CD4-positive, CD25-positive, alpha-beta regulatory T cell (primary cell): ENCODE measurements around the gene RGL4. TPM values are rescaled to one million over a fixed set of nuclear protein-coding genes. Genes with fewer than 3 reads are reported as not detected.

ENCODE experiments used
- ATAC-seq, 2 donors: fragments of 150-1000 bp; cut with Tn5 transposase; one replicate each; pipeline ENCODE4 v1.10.0; 2021; ENCODE audit warnings: low read depth in 2 of 2, moderate number of reproducible peaks in 2 of 2, moderate library complexity in 1 of 2
- DNase-seq, 3 donors: peaks; one replicate each; pipeline versions ENCODE4 v3.0.0 to v3.0.0-alpha.2; 2012 to 2022; ENCODE audit warnings: mixed read lengths in 1 of 3
- H3K27ac ChIP-seq: one replicate; pipeline ENCODE4 v1.7.0; 2013; ENCODE audit warnings: mild to moderate bottlenecking, low read length; ENCODE audit not compliant: insufficient read depth, poor library complexity, severe bottlenecking
- H3K27me3 ChIP-seq: one replicate; pipeline ENCODE4 v1.7.0; 2013; ENCODE audit warnings: low read length; ENCODE audit not compliant: control insufficient read depth, insufficient read depth
- H3K36me3 ChIP-seq: one replicate; pipeline ENCODE4 v1.7.0; 2013; ENCODE audit warnings: mild to moderate bottlenecking, low read length, moderate library complexity; ENCODE audit not compliant: control insufficient read depth, insufficient read depth
- H3K4me1 ChIP-seq: 2 replicates; pipeline ENCODE4 v1.7.0; 2013; ENCODE audit warnings: mild to moderate bottlenecking, low read length; ENCODE audit not compliant: insufficient read depth, control insufficient read depth, poor library complexity, severe bottlenecking
- H3K4me3 ChIP-seq: one replicate; pipeline ENCODE4 v1.7.0; 2013; ENCODE audit warnings: low read depth, mild to moderate bottlenecking, low read length, moderate library complexity
- H3K9me3 ChIP-seq, 2 experiments: 1 replicate in 1 of 2; 2 replicates in 1 of 2; pipeline ENCODE4 v1.7.0; 2013; ENCODE audit warnings: low read length in 2 of 2, mild to moderate bottlenecking in 1 of 2, moderate library complexity in 1 of 2; ENCODE audit not compliant: control insufficient read depth in 2 of 2
- H3K27ac Mint-ChIP-seq, 3 donors: one replicate each; pipeline ENCODE4 v1.8.0; 2020 to 2022; ENCODE audit warnings: mild to moderate bottlenecking in 3 of 3, mixed read lengths in 3 of 3, moderate library complexity in 2 of 3
- H3K27me3 Mint-ChIP-seq: one replicate; pipeline ENCODE4 v1.8.0; 2022; ENCODE audit warnings: mild to moderate bottlenecking, mixed read lengths
- H3K36me3 Mint-ChIP-seq: one replicate; pipeline ENCODE4 v1.8.0; 2020; ENCODE audit warnings: mixed read lengths
- H3K4me1 Mint-ChIP-seq, 4 donors: one replicate each; pipeline ENCODE4 v1.8.0; 2020 to 2022; ENCODE audit warnings: mixed read lengths in 4 of 4, mild to moderate bottlenecking in 1 of 4
- H3K4me3 Mint-ChIP-seq, 4 donors: one replicate each; pipeline ENCODE4 v1.8.0; 2020 to 2022; ENCODE audit warnings: mild to moderate bottlenecking in 4 of 4, mixed read lengths in 4 of 4, moderate library complexity in 3 of 4
- H3K9me3 Mint-ChIP-seq, 7 donors: one replicate each; pipeline ENCODE4 v1.8.0; 2020 to 2022; ENCODE audit warnings: mixed read lengths in 7 of 7, mild to moderate bottlenecking in 3 of 7, moderate library complexity in 2 of 7
- polyA plus RNA-seq, 4 donors: library from polyadenylated mRNA; unstranded; fragments of 300-500 nt; fragmentation: Illumina TruSeq; gene quantifications; one replicate each; pipeline ENCODE4 v1.2.3, GENCODE V29; 2021
- total RNA-seq: library from RNA; stranded (reverse); gene quantifications from one replicate; pipeline ENCODE4 v1.2.3, GENCODE V29; 2022

RGL4 gene
- total and polyA plus RNA-seq, 5 donors from 2014 or later, result 22.1 to 85.0 (median 82.7) TPM

DNA sequence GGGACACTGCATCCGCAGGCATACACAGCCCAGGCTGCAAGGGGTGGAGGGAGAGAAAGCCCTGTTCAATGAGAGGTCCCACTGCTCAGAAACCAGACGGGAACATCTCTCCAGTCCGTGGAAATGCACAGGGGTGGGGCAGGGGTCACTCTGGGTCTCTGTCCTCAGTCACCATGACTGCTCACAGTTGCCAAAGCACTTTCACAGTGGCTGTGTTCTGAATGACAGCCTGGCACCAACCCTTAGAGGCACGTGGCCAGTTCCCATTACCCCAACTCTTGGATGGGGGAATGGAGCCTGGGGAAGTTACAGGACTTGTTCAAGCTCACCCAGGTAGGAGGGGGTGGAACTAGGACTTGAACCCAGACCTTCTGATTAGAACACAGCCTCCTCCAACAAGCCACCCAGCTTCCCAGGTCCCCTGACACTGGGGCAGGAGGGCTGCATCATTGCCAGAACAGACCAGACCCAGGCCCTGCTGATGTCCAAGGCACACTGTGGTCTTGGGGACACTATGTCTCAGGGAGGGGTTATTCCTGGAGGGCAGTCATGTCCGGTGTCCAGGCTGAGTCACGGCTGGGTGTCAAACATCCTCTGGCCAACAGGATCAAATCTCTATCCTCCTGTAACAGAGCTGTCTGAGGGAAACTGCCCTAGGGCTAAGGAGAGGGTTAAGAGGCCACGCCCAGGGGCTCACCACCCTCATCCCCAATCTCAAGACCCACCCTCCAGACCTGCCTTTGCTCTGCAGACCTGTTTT lies 51.9 kb downstream of the RGL4 start:
- H3K4me1 ChIP-seq, result no peaks in the 10 kb centered on the region
- Mint-ChIP-seq H3K4me3 (no peak overlapping the region), H3K4me1 (peaks cover 0 to 3% (median 0%) of the 10 kb centered on the region in 4 donors), H3K27ac (no peak overlapping the region), H3K9me3 (peaks cover 0 to 4% (median 0%) of the 10 kb centered on the region in 7 donors), H3K36me3 (peaks cover 24% of the 10 kb centered on the region), H3K27me3 (no peaks in the 10 kb centered on the region)
- H3K9me3 ChIP-seq, result peaks cover 2 to 4% of the 10 kb centered on the region in 2 experiments
- H3K27ac ChIP-seq, result no peak overlapping the region
- H3K36me3 ChIP-seq, result peaks cover 19% of the 10 kb centered on the region
- H3K27me3 ChIP-seq, result no peaks in the 10 kb centered on the region
- no peak for DNase-seq
- H3K4me3 ChIP-seq, result no peak overlapping the region
- no peak for ATAC-seq

DNA sequence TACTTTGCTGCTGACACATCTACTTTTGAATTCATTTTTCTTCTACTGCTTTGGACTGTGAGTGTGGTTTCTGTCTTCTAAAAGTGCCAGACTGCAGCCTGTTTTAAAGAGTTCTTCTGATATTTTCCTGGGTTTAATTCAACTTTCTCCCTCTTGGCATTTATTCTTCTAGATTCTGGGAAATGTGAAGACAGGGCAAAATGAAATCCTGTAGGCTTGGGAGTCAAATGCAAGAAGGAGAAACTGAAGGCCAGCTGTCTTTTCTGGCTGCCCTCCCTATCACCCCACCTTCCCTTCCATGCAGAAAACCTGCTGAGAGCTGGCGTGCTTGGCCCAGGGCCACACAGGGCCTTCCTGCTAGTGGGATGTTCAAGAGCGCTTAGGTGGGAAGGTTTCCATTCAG lies 52.5 kb downstream of the RGL4 start:
- Histone ChIP-seq H3K36me3 (peaks cover 19% of the 10 kb centered on the region), H3K27me3 (no peaks in the 10 kb centered on the region), H3K4me3 (no peak overlapping the region), H3K9me3 (peaks cover 2 to 4% of the 10 kb centered on the region in 2 experiments), H3K27ac (no peak overlapping the region), H3K4me1 (no peaks in the 10 kb centered on the region)
- ATAC-seq, result no peak
- H3K9me3 Mint-ChIP-seq, result peaks cover 0 to 4% (median 0%) of the 10 kb centered on the region in 7 donors
- H3K4me3 Mint-ChIP-seq, result no peak overlapping the region
- H3K36me3 Mint-ChIP-seq, result peaks cover 24% of the 10 kb centered on the region
- DNase-seq, result no peak
- no peaks in the 10 kb centered on the region for H3K27me3 Mint-ChIP-seq
- no peak overlapping the region for H3K27ac Mint-ChIP-seq
- H3K4me1 Mint-ChIP-seq, result peaks cover 0 to 3% (median 0%) of the 10 kb centered on the region in 4 donors

DNA sequence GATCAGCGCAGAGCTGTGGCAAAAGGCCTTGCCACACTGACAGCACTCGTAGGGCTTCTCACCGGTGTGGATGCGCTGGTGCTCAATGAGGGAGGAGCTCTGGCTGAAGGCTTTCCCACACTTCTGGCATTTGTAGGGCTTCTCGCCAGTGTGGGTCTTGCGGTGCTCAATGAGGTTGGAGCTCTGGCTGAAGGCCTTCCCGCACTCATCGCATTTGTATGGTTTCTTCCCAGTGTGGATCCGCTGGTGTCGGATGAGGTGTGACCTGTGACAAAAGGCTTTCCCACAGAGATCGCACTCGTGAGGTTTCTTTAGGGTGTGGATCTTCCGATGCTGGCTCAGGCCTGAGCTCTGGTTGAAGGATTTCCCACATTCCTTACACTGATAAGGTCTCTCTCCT lies 53.2 kb downstream of the RGL4 start:
- no peaks in the 10 kb centered on the region for H3K27me3 Mint-ChIP-seq

DNA sequence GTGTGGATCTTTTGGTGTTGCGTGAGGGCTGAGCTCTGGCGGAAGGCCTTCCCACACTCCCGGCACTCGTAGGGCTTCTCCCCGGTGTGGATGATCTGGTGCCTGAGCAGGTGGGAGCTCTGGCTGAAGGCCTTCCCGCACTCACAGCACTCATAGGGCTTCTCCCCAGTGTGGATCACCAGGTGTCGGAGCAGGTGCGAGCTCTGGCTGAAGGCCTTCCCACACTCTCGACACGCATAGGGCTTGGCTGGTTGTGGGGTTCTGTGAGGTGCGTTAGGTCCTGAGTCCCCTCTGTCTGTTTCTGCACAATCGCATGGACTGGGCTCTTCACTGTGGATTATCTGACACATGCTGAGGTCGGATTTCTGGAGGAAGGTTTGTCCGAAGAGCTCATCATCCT lies 53.7 kb downstream of the RGL4 start:
- peaks cover 0 to 3% (median 0%) of the 10 kb centered on the region in 4 donors for H3K4me1 Mint-ChIP-seq
- Histone ChIP-seq H3K27me3 (no peaks in the 10 kb centered on the region), H3K36me3 (peaks cover 19% of the 10 kb centered on the region), H3K4me1 (no peaks in the 10 kb centered on the region), H3K4me3 (no peak overlapping the region), H3K9me3 (peaks cover 2 to 4% of the 10 kb centered on the region in 2 experiments), H3K27ac (no peak overlapping the region)
- H3K27me3 Mint-ChIP-seq, result no peaks in the 10 kb centered on the region
- no peak for ATAC-seq
- H3K36me3 Mint-ChIP-seq, result peaks cover 24% of the 10 kb centered on the region
- peaks cover 0 to 4% (median 0%) of the 10 kb centered on the region in 7 donors for H3K9me3 Mint-ChIP-seq
- H3K4me3 Mint-ChIP-seq, result no peak overlapping the region
- no peak for DNase-seq
- H3K27ac Mint-ChIP-seq, result no peak overlapping the region

More for the DNA sequence above, 53.2 kb downstream of the RGL4 start:
- Histone ChIP-seq H3K36me3 (peaks cover 19% of the 10 kb centered on the region), H3K9me3 (peaks cover 2 to 4% of the 10 kb centered on the region in 2 experiments), H3K27me3 (no peaks in the 10 kb centered on the region), H3K4me1 (no peaks in the 10 kb centered on the region), H3K4me3 (no peak overlapping the region), H3K27ac (no peak overlapping the region)
- Mint-ChIP-seq H3K36me3 (peaks cover 24% of the 10 kb centered on the region), H3K4me3 (no peak overlapping the region), H3K27ac (no peak overlapping the region), H3K9me3 (peaks cover 0 to 4% (median 0%) of the 10 kb centered on the region in 7 donors), H3K4me1 (peaks cover 0 to 3% (median 0%) of the 10 kb centered on the region in 4 donors)
- ATAC-seq (no peak), DNase-seq (no peak)

DNA sequence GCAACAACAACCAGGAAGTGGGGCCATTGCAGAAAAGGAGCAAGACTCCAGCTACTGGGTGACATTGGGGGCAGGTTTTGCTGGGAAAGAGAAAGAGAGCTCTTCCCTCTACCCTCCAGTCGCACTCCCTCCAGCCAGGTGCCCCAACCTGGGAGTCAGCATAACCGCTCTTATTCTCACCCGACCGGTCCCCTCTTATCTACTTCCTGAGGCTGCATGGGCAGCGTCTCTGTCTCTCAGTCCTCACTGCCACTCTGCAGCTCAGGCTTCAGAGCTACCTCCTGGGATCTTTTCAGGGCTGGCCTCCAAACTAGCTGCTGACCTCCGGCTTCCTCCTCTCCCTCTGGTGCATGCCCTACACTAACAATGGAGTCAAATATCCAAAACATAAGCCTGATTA lies 55.0 kb downstream of the RGL4 start:
- H3K9me3 ChIP-seq, result peaks cover 2 to 4% of the 10 kb centered on the region in 2 experiments
- Mint-ChIP-seq H3K4me3 (peak overlapping the region in 1 of 4 donors; percentile 58), H3K27me3 (peaks cover 4% of the 10 kb centered on the region), H3K27ac (no peak overlapping the region), H3K9me3 (peaks cover 0 to 4% (median 0%) of the 10 kb centered on the region in 7 donors), H3K4me1 (peaks cover 0 to 12% (median 5%) of the 10 kb centered on the region in 4 donors), H3K36me3 (peaks cover 29% of the 10 kb centered on the region)
- no peak for DNase-seq
- no peak for ATAC-seq
- no peak overlapping the region for H3K27ac ChIP-seq
- no peaks in the 10 kb centered on the region for H3K27me3 ChIP-seq
- H3K36me3 ChIP-seq, result peaks cover 19% of the 10 kb centered on the region
- no peak overlapping the region for H3K4me3 ChIP-seq
- H3K4me1 ChIP-seq, result peaks cover 8% of the 10 kb centered on the region

Other genes with a start within 250 kb of the RGL4 start
- not detected for gene IGLL1, start 110.7 kb upstream of the RGL4 start, total RNA-seq
- gene IGLL1, start 110.7 kb upstream of the RGL4 start, polyA plus RNA-seq, result not detected
- gene DRICH1, start 58.7 kb upstream of the RGL4 start, total RNA-seq, result not detected
- gene DRICH1, start 58.7 kb upstream of the RGL4 start, polyA plus RNA-seq, result under 1 TPM in 1 of 4 donors, not detected in 3; 0.56 TPM
- gene ZNF70, start 60.1 kb downstream of the RGL4 start, total RNA-seq, result 2.0 TPM
- gene ZNF70, start 60.1 kb downstream of the RGL4 start, polyA plus RNA-seq, result under 1 TPM; 0.06 to 0.49 (median 0.27) TPM
- gene VPREB3, start 63.4 kb downstream of the RGL4 start, total RNA-seq, result 0.89 TPM
- gene VPREB3, start 63.4 kb downstream of the RGL4 start, polyA plus RNA-seq, result 1 to 10 TPM in 2 of 4 donors, under 1 TPM in 1, not detected in 1; 0.74 to 4.5 (median 2.1) TPM
- 0.96 TPM for gene C22orf15, start 72.0 kb downstream of the RGL4 start, total RNA-seq
- 1 to 10 TPM in 1 of 4 donors, under 1 TPM in 3; 0.76 to 1.6 (median 0.85) TPM for gene C22orf15, start 72.0 kb downstream of the RGL4 start, polyA plus RNA-seq
- gene CHCHD10, start 77.0 kb downstream of the RGL4 start, total RNA-seq, result 30.6 TPM
- 10 to 100 TPM; 16.3 to 31.7 (median 19.8) TPM for gene CHCHD10, start 77.0 kb downstream of the RGL4 start, polyA plus RNA-seq
- gene MMP11, start 81.8 kb downstream of the RGL4 start, total RNA-seq, result 0.52 TPM
- 1 to 10 TPM in 2 of 4 donors, under 1 TPM in 1, not detected in 1; 0.99 to 1.7 (median 1.0) TPM for gene MMP11, start 81.8 kb downstream of the RGL4 start, polyA plus RNA-seq
- gene SMARCB1, start 96.0 kb downstream of the RGL4 start, total RNA-seq, result 58.4 TPM
- gene SMARCB1, start 96.0 kb downstream of the RGL4 start, polyA plus RNA-seq, result 10 to 100 TPM; 28.3 to 30.8 (median 29.7) TPM
- gene DERL3, start 148.0 kb downstream of the RGL4 start, total RNA-seq, result 1.0 TPM
- under 1 TPM in 1 of 4 donors, not detected in 3; 0.53 TPM for gene DERL3, start 148.0 kb downstream of the RGL4 start, polyA plus RNA-seq
- 8.6 TPM for gene SLC2A11, start 166.9 kb downstream of the RGL4 start, total RNA-seq
- gene SLC2A11, start 166.9 kb downstream of the RGL4 start, polyA plus RNA-seq, result 1 to 10 TPM; 2.5 to 4.6 (median 4.1) TPM
- 202 TPM for gene MIF, start 203.4 kb downstream of the RGL4 start, total RNA-seq
- 1,000 to 10,000 TPM; 1,100 to 1,384 (median 1,231) TPM for gene MIF, start 203.4 kb downstream of the RGL4 start, polyA plus RNA-seq